ENCODE measurements around the gene SFXN5.

DNA sequence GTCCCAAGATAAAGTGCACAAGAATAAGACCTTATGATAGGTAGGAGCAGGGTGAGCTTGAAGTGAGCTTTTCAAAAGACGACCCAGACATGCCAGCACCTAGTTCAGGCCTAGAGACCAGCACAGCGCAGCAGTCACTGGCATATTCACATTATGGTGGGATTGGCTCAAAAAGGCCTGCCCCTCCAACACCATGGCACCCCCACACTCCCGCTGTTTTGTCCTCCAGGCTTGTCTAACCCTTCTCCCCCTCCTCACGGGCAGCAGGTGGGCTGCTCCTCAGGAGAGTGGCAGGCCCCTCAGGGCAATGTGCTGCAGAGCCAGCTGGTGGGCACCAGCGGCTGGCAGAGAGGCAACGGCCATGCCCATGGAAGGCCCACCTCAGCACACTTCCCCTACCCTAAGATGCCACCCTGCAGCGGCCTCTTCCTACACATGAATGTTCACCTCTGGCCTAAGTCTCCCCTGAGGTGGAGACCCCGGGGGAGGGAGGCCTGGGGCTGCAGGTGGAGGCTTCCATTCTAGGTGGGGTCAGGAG is 128.6 kb downstream of the SFXN5 start:
- TF ChIP-seq, protein P1, sequence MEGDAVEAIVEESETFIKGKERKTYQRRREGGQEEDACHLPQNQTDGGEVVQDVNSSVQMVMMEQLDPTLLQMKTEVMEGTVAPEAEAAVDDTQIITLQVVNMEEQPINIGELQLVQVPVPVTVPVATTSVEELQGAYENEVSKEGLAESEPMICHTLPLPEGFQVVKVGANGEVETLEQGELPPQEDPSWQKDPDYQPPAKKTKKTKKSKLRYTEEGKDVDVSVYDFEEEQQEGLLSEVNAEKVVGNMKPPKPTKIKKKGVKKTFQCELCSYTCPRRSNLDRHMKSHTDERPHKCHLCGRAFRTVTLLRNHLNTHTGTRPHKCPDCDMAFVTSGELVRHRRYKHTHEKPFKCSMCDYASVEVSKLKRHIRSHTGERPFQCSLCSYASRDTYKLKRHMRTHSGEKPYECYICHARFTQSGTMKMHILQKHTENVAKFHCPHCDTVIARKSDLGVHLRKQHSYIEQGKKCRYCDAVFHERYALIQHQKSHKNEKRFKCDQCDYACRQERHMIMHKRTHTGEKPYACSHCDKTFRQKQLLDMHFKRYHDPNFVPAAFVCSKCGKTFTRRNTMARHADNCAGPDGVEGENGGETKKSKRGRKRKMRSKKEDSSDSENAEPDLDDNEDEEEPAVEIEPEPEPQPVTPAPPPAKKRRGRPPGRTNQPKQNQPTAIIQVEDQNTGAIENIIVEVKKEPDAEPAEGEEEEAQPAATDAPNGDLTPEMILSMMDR (IDR thresholded peaks at IDR 0.05): no peak
- TF ChIP-seq EP300 (IDR thresholded peaks at IDR 0.05) (no peak), POLR2A (IDR thresholded peaks at IDR 0.05) (no peak), POLR2AphosphoS5 (IDR thresholded peaks at IDR 0.05) (no peak)
